ENCODE measurements around the gene PRR32.
"Not testable (repeated sequence)": the region's sequence is repeated elsewhere in the genome, so short reads cannot be mapped to it uniquely, and the experiment has no call there.

The PRR32 gene, protein sequence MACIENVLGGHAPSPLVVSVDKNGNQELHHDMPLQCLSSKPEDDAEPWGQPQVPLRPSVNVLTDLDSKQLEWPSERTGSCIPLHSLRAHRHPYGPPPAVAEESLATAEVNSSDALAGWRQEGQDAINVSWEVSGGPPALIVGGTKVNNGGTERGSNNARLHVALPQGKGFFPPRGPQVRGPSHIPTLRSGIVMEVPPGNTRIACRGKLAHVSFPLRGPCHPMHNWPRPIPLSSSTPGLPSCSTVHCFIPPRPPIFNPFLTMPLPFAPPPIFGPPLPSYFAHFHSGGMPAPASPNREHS

DNA sequence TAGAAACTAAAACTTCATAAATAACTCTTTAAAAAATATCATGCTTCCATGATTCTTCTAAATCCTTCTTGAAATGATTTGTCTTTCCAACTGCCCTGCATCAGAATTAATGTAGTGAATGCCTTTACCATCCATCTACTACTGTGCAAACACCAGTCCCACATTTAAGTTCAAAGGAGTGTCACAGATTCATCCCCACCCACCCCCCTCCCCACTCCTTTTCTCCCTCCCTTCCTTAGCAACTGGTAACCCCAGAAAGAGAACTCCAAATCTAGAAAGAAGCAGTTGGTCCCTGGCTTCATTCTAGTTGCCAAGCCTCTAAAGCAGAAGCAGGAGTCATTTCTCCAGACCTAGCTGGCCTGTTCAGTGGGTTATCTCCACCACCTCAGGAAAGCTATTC lies at the start of gene PRR32:
PRR32 (plus strand) TSS at position 301 of the 400 bp plus-strand sequence. CDS start 115 bp downstream, outside the sequence.
- no peak for DNase-seq

DNA sequence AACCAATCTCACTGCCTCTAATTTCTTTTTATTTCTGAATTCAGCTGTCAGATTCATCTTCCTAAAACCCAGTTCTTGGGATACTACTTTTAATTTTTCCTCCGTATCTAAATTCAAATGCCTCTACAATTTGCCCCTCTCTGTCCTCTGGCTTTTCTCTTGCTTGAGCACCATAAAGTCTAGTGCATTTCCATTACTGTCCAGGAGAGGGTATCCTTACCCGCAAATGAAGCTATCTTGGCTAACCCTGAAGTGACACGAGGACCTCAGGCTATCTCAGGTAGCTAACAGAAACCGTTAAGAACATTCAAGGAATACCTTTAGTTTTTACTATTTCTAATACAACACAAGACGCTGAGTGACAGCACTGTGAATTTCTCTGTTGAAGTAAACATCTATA lies 49.4 kb upstream of the PRR32 start:
- DNase-seq, result no peak

DNA sequence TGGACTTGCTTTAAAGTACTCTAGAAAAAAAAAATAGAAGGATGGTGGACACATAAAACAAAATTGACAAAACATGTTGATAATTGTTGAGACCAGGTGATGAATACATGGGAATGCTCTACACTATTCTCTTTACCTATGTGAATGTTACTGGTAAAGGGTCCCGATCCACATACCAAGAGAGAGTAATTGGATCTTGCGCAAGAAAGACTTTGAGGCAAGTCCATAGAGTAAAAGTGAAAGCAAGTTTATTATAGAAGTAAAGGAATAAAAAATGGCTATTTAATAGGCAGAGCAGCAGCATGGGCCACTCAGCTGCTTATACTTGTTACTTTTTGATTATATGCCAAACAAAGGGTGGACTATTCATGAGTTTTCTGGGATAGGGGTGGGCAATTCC lies 34.0 kb upstream of the PRR32 start:
- no peak for DNase-seq

DNA sequence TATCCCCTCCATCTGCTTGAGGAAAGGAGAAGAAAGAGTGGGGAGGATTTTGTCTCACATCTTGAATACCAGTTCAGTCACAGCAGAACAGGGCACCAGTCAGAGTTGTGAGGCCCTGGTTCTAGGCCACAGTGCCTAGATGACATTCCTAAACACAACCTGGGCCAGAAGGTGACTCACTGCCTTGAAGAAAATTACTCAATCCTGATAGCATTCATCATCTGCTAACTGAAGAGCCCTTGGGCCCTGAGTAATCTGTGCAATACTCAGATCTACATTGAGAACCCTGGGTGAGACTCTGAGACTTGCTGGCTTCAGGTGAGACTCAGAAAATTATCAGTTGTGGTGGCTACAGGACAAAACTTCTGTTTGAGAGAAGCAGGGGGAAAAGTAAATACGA lies 20.5 kb upstream of the PRR32 start:
- DNase-seq, result no peak

DNA sequence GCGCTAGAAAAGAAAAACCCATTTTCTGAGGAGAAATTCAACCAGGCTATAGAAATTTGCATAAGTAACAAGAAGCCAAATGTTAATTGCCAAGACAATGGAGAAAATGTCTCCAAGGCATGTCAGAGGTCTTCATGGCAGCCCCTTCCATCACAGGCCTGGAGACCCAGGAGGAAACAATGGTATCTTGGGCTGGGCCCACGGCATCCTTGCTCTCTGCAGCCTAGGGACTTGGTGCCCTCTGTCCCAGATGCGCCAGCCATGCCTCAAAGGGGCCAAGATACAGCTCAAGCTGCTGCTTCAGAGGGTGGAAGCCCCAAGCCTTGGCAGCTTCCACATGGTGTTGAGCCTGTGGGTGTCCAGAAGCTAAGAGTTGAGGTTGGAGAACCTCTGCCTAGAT lies 12.7 kb upstream of the PRR32 start:
- DNase-seq, result not testable (repeated sequence)

DNA sequence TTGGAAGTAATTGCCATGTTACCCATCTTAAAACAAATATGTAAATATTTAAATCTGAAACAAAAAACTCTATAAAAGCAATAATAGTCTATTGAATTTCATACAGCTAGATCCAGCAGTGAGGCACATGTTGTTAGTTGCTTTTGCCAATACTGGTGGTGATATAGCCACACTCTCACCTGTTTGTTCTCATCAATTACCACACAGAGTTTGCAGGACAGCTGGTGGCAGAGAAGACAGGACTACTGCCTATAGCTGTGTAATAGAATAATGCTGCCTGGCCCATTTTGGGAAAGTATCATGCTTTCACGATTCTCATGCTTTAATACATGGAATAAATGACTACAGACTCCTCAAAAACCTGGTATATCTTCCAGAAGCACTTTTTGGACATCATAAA lies 3.7 kb upstream of the PRR32 start:
- no peak for DNase-seq

DNA sequence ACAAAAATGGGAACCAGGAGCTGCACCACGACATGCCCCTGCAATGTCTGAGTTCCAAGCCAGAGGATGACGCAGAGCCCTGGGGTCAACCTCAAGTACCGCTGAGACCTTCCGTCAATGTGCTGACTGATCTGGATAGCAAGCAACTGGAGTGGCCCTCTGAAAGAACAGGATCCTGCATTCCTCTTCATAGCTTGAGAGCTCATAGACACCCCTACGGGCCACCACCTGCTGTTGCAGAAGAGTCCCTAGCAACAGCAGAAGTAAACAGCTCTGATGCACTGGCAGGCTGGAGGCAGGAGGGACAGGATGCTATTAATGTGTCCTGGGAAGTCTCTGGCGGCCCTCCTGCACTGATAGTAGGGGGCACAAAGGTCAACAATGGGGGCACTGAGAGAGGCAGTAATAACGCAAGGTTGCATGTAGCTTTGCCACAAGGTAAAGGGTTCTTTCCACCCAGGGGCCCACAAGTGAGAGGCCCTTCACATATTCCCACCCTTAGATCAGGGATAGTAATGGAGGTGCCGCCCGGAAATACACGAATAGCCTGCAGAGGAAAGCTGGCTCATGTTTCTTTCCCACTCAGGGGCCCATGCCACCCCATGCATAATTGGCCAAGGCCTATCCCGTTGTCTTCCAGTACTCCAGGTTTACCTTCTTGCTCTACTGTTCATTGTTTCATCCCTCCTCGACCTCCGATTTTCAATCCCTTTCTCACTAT lies 1.3 kb downstream of the PRR32 start:
- no peak for DNase-seq

DNA sequence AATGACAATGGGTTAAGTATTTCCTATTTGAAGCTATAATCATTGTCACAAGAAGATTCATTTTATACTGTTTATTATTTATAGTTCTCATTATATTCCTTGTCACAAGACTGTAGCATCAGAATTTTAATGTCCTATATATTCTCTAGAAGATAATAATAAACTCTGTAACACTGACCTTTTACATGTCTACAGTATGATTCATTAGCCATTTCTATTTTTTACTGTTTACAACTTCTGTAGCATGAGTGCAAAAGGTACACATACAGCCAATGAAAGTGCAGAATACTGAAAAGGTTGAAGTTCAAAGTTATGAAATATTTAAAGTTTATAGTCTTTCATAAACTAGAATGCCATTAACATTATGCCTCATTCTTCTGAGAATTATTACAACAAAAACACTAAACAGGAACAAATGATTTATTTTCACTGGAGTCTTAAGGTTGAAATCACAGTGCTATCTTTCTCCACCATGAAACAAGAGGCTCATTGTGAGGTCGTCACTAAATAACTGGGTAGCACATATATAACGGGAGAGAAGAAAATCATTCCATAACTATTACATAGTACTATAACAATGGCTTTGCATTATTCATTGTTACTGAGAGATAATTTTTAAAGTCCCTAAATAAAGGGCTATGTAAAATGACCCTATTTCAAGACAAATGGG lies 4.9 kb downstream of the PRR32 start:
- no peak for DNase-seq

DNA sequence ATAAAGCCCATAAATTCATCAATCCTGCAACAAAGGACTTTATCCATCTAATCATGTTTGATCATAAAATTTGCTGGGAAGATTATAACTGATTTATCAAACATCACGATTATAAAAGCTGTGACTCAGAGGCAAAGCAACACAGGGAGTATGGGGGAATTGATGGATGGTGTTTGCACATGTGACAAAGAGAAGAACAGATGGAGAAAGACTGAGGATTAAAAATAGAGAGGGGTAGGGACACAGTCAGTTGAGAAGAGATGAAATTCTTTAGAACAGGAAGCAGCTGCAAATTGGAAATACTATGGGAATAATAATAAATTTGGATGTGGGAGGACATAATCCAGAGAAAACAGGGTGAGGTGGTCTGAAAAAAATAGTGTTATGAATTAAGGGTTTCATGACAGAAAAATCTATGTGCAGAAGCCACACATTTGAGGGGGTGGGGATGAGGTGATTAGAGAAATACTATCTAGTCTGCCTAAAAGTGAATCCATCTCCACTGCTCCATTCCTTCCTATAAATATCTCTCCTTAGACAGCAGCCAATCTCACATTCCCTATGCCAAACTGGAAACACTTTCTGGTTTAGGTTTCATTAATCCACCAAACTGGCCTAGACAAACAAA lies 6.2 kb downstream of the PRR32 start:
- no peak for DNase-seq

DNA sequence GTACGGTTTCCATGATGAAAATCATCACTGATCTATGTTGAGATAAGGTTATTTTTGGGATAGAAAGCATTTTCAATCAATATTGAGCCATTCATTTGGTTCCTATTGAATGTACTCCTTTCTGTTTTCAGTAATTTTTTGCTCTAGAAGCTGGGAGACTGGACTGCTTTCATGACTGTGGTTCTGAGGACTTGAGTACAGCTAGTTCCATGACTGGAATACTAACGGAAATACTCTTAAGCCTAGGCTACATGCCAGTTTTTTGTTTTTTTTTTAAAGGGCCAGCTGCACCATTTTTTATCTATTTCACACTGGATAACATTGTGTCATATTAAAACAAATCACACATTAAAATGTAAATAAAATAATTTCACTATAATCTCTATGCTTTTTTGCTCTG lies 16.7 kb downstream of the PRR32 start:
- no peak for DNase-seq

DNA sequence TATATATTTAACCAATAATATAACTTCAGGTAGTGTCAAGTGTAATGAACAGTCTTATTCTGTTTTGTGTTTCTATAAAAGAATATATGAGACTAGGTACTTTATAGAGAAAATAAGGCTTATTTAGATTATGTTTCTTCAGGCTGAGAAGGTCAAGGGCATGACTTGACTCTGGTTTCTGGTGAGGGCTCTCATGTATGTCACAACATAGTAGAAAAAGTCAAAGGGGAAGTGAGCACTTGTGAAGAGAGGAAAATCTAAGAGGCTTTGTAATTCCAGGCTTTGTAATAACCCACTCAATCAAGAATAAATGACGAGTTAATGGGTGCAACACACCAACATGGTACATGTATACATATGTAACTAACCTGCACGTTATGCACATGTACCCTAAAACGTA lies 27.6 kb downstream of the PRR32 start:
- no peak for DNase-seq

DNA sequence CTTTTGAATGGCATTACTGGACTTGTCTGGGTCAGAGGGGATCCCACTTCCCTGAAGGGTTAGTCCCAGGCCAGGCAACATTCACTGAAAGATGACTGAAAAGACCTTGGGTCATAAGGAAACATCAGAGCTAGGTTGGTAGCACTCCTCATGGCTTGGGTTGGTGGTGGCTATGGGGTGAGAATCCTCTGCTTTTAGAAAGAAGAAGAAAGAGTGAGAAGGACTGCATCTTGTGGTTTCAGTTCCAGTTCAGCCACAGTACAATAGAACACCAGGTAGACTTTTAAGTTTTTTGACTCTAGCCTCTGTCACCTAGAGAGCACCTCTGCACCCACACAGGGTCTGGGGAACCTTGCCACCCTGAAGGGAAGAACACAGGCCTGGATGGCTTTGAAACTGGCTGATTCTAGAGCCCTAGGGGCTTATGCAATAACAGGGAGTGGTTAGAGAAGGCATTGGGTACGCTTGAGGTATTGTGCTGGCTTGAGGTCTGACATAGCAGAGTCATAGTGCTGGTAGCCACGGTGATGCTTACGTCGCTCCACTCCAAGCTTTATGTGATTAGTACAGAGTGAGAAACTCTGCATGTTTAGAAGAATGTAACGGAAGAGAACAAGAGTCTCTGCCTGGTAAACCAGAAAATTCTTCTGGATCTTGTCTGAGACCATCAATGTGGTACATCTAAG lies 36.5 kb downstream of the PRR32 start:
- DNase-seq, result no peak

All from CD4-positive, alpha-beta T cell treated with Interleukin-21 for 1 hour (primary cell).